Measurements from ENCODE around the gene CAMK2B.

The CAMK2B gene

DNA sequence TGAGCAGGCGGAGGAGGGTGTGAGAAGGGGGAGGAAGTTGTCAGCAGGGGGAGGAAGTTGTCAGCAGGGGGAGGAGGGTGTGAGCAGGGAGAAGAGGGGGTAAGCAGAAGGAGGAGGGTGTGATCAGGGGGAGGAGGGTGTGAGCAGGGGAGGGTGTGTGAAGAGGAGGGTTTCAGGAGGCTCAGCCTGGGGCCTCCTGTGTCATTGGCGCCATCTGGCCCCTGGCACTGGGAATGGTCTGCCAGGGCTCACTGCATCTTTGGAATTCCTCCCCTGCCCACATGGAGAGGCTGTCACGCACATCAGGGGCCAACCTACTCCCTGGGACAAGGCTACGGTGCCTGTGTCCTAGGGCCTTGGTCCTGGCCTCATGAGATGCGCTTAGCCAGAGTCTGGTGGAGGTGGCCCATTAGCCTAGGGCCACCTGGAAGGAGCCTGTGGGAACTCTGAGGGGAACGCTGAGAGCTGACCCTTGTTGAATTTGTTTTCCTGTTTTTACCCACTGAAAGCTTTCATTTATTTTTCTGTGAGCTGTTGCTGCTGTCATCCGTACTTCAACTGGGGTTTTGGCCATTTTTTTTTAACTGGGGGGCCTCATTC is 18.0 kb downstream of the CAMK2B start:
- Mint-ChIP-seq H3K4me1 (no peaks in the 10 kb centered on the region), H3K36me3 (ENCODE audit: low read depth) (no peaks in the 10 kb centered on the region), H3K27me3 (ENCODE audit: low read depth) (peaks cover 23% of the 10 kb centered on the region), H3K27ac (peak overlapping the region in 1 of 3 experiments; percentile 20), H3K4me3 (no peak overlapping the region), H3K9me3 (peaks cover 8% of the 10 kb centered on the region)
- TF ChIP-seq, protein P1, sequence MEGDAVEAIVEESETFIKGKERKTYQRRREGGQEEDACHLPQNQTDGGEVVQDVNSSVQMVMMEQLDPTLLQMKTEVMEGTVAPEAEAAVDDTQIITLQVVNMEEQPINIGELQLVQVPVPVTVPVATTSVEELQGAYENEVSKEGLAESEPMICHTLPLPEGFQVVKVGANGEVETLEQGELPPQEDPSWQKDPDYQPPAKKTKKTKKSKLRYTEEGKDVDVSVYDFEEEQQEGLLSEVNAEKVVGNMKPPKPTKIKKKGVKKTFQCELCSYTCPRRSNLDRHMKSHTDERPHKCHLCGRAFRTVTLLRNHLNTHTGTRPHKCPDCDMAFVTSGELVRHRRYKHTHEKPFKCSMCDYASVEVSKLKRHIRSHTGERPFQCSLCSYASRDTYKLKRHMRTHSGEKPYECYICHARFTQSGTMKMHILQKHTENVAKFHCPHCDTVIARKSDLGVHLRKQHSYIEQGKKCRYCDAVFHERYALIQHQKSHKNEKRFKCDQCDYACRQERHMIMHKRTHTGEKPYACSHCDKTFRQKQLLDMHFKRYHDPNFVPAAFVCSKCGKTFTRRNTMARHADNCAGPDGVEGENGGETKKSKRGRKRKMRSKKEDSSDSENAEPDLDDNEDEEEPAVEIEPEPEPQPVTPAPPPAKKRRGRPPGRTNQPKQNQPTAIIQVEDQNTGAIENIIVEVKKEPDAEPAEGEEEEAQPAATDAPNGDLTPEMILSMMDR (IDR thresholded peaks at IDR 0.05; ENCODE audit: unreplicated experiment in 3 of 3), result no peak

DNA sequence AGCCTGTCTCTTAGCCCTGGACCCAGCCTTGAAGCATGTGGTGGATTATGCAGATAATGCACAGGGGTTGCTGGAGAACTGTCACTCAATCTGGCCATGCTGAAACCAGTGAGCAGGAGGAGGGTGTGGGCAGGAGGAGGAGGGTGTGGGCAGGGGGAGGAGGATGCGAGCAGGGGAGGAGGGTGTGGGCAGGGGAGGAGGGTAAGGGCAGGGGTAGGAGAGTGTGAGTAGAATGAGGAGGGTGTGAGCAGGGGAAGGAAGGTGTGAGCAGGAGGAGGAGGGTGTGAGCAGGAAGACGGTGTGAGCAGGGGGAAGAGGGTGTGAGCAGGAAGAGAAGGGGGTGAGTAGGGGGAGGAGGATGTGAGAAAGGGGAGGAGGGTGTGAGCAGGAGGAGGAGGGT is 18.8 kb downstream of the CAMK2B start:
- Mint-ChIP-seq H3K36me3 (ENCODE audit: low read depth) (no peaks in the 10 kb centered on the region), H3K4me1 (no peaks in the 10 kb centered on the region), H3K27me3 (ENCODE audit: low read depth) (peaks cover 23% of the 10 kb centered on the region), H3K9me3 (peaks cover 13% of the 10 kb centered on the region), H3K27ac (no peak overlapping the region), H3K4me3 (no peak overlapping the region)
- TF ChIP-seq, protein P1 (IDR thresholded peaks at IDR 0.05; ENCODE audit: unreplicated experiment in 3 of 3), result no peak

DNA sequence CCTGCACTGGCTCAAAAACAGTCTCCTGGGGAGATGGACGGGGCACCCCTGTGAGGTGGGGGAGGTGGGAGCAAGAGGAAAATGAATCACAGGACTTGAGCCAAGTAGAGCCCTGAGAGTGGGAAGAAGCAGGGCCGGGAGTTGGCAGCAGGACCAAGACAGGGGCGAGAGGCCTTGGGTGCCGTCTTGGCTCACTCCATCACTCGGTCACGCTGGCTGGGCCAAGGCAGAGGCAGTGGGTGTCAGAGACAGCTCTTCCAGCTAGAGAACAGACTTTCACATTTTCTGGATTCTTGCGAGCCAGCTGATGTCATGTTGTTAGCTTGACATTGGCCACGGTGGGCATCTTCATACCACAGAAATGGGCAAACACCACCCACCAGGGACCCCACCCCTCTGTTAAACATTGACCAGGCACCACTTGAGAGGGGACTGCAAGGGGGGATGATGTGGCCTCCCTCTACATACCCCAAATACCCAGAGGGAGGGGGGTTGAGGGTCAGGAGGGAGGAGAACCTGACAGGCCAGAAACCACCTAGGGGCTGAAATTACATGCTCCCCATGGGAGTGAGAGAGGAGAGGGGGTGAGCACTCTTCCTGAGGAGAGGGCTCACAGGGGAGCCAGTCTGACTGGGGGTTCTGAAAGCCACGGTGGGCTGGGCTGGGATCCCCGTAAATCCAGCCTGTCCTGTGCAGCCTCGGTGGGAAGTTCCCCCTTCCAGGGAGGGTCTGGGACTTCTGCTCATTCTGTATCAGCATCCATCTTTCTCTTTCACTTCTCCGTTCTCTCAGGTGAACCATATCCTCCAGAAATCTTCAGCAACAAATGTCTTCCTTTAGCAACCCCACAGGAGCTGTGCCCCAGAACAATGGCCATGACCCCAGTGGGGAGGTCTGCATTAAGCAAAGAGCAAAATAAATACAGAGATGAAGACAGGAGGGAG is 19.6 kb downstream of the CAMK2B start:
- no peak overlapping the region for H3K4me3 Mint-ChIP-seq
- H3K4me1 Mint-ChIP-seq, result no peaks in the 10 kb centered on the region
- H3K27me3 Mint-ChIP-seq (ENCODE audit: low read depth), result peaks cover 23% of the 10 kb centered on the region
- H3K27ac Mint-ChIP-seq, result no peak overlapping the region
- TF ChIP-seq, protein P1 (IDR thresholded peaks at IDR 0.05; ENCODE audit: unreplicated experiment in 3 of 3), result no peak
- H3K36me3 Mint-ChIP-seq (ENCODE audit: low read depth), result no peaks in the 10 kb centered on the region
- peaks cover 13% of the 10 kb centered on the region for H3K9me3 Mint-ChIP-seq

DNA sequence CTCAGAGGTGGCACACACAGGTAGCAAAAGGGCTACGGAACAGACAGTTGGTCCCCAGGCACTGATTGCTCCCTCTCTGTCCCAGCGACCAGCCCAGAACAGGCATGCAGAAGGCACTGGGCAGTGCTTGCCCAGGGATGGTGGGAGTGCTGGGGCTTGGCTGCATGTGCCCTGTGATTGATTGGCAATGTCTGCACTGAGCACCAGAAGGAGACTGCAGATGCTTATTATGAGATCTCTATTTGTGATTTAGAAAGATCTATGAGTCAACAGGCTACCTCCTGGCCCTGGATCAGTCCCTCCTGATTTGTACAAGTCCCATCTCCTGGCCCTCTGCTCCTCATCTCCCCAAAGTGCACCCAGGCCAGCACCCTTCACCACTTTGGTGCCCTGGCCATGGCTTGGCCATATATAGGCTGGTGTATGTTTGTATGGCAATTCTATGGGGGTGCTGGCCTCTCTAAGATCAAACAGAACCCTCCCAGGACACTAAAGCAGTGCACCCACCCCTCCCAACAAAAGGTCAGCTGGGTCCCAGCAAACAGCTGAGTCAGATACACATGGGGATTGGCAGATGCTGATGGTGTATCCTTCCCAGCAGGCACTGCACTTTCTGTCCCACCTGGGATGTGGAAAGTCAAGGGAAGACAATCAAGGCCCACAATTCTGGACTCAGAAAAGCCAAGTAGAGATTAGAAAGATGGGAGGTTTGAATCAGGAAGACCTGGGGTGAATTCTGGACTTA is 30.9 kb downstream of the CAMK2B start:
- H3K27me3 Mint-ChIP-seq (ENCODE audit: low read depth), result peaks cover 47% of the 10 kb centered on the region
- H3K36me3 Mint-ChIP-seq (ENCODE audit: low read depth), result no peaks in the 10 kb centered on the region
- H3K4me3 Mint-ChIP-seq, result no peak overlapping the region
- H3K27ac Mint-ChIP-seq, result no peak overlapping the region
- TF ChIP-seq, protein P1 (IDR thresholded peaks at IDR 0.05; ENCODE audit: unreplicated experiment in 3 of 3), result no peak
- H3K4me1 Mint-ChIP-seq, result peaks cover 26% of the 10 kb centered on the region
- peaks cover 13% of the 10 kb centered on the region for H3K9me3 Mint-ChIP-seq

DNA sequence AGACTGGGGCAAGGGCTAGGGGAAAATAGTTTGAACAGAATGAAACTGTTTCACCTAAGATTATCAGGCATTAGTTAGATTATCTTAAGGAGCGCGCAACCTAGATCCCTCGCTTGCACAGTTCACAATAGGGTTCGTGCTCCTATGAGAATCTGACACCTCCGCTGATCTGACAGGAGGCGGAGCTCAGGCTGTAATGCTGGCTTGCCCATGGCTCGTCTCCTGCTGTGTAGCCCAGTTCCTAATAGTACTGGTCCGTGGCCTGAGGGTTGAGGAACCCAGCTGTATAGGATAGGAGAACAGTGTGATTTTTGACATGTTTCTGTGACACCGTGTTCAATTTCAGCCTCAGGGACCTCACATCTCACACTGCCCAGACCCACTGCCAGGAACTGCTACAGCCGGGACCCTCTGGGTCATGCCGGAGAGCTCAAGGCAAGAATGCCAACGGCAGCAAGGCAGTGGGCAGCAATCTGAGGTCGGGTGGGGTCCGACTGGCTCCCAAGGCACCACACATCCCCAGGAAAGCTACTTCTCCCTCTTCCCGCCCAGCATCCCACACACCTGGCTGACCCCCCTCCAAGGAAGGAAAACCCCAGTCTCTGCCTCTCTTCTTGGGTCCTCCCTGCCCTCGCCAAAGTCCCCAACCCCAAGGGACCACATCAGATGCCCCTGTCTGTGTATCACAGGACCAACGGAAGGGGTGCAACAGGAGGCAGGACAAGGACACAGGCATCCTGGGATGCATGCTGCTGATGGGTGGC is 31.7 kb downstream of the CAMK2B start:
- H3K4me1 Mint-ChIP-seq, result peaks cover 26% of the 10 kb centered on the region
- H3K4me3 Mint-ChIP-seq, result no peak overlapping the region
- H3K27ac Mint-ChIP-seq, result no peak overlapping the region
- no peaks in the 10 kb centered on the region for H3K36me3 Mint-ChIP-seq (ENCODE audit: low read depth)
- TF ChIP-seq, protein P1 (IDR thresholded peaks at IDR 0.05; ENCODE audit: unreplicated experiment in 3 of 3), result no peak
- H3K9me3 Mint-ChIP-seq, result peaks cover 13% of the 10 kb centered on the region
- peaks cover 47% of the 10 kb centered on the region for H3K27me3 Mint-ChIP-seq (ENCODE audit: low read depth)
